ENCODE data around the gene NSG2.

The NSG2 gene

DNA sequence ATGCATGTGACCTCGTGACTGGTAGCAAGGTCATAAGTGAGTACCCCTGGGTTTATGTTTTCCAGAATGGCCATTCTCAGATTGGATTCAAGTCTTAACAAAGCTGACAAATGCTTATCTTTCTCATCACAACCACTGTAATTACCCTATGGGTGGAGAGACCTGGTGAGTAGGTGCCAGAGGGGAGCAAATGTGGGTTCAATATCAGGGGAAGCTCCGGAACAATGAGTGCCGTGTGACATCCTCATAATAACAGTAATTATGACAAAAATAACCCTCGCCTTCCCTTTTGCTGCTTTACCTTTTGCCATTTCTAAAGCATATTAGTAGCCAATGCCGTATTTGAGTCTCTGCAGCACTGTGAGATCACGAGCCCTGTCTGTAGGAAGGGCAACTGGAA is 95.9 kb downstream of the NSG2 start:
- Histone ChIP-seq H3K79me2 (ENCODE audit: insufficient read depth, low read length) (no peaks in the 10 kb centered on the region), H3K4me1 (ENCODE audit: insufficient read depth, low read length, poor library complexity, severe bottlenecking) (no peaks in the 10 kb centered on the region), H2AFZ (ENCODE audit: low read length) (no peak overlapping the region), H3K9ac (ENCODE audit: low read depth, low read length, poor library complexity, severe bottlenecking) (no peak overlapping the region), H3K9me2 (replicated peaks; ENCODE audit: low read depth, low read length) (no peaks in the 10 kb centered on the region), H3K9me3 (ENCODE audit: insufficient read depth, low read depth, low read length) (no peaks in the 10 kb centered on the region), H3K4me2 (ENCODE audit: low read depth, low read length, poor library complexity, severe bottlenecking) (no peak overlapping the region), H4K20me1 (ENCODE audit: insufficient read depth, low read length, poor library complexity, severe bottlenecking) (no peaks in the 10 kb centered on the region), H3K4me3 (ENCODE audit: low read length, poor library complexity, severe bottlenecking) (no peak overlapping the region), H3F3A (ENCODE audit: low read depth) (no peaks in the 10 kb centered on the region), H3K27me3 (ENCODE audit: insufficient read depth, low read length, poor library complexity, severe bottlenecking) (no peaks in the 10 kb centered on the region), H3K36me3 (ENCODE audit: insufficient read depth, low read length) (no peaks in the 10 kb centered on the region)
- TF ChIP-seq, protein P1, sequence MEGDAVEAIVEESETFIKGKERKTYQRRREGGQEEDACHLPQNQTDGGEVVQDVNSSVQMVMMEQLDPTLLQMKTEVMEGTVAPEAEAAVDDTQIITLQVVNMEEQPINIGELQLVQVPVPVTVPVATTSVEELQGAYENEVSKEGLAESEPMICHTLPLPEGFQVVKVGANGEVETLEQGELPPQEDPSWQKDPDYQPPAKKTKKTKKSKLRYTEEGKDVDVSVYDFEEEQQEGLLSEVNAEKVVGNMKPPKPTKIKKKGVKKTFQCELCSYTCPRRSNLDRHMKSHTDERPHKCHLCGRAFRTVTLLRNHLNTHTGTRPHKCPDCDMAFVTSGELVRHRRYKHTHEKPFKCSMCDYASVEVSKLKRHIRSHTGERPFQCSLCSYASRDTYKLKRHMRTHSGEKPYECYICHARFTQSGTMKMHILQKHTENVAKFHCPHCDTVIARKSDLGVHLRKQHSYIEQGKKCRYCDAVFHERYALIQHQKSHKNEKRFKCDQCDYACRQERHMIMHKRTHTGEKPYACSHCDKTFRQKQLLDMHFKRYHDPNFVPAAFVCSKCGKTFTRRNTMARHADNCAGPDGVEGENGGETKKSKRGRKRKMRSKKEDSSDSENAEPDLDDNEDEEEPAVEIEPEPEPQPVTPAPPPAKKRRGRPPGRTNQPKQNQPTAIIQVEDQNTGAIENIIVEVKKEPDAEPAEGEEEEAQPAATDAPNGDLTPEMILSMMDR (conservative IDR thresholded peaks at IDR 0.05; ENCODE audit: low read length), result no peak
- TF ChIP-seq EZH2phosphoT487 (IDR thresholded peaks at IDR 0.05; ENCODE audit: borderline replicate concordance), result no peak

DNA sequence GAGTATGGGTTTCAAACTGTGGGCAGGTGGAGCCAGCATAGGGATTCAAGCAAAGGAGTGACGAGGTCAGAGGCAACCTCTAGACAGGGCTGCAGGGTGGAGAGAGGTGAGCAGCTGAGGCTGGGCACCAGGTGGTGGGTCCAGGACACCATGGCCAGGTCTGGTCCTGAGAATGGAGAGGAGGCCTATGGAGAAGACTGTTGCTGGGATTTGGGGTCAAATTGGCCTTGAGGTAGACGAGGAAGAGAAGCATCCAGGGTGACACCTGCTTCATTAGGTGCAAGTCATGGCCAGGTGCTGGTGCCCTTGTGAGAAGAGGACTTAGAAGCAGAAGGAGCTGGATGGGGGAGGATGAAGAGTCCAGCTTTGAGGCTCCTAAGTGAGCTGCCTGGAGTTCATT is 99.6 kb downstream of the NSG2 start:
- H3F3A ChIP-seq (ENCODE audit: low read depth), result no peaks in the 10 kb centered on the region
- H3K79me2 ChIP-seq (ENCODE audit: insufficient read depth, low read length), result no peaks in the 10 kb centered on the region
- H3K4me2 ChIP-seq (ENCODE audit: low read depth, low read length, poor library complexity, severe bottlenecking), result no peak overlapping the region
- H3K4me1 ChIP-seq (ENCODE audit: insufficient read depth, low read length, poor library complexity, severe bottlenecking), result no peaks in the 10 kb centered on the region
- H3K36me3 ChIP-seq (ENCODE audit: insufficient read depth, low read length), result no peaks in the 10 kb centered on the region
- no peak for TF ChIP-seq EZH2phosphoT487 (IDR thresholded peaks at IDR 0.05; ENCODE audit: borderline replicate concordance)
- TF ChIP-seq, protein P1 (conservative IDR thresholded peaks at IDR 0.05; ENCODE audit: low read length), result no peak
- no peak overlapping the region for H3K9ac ChIP-seq (ENCODE audit: low read depth, low read length, poor library complexity, severe bottlenecking)
- no peak overlapping the region for H2AFZ ChIP-seq (ENCODE audit: low read length)
- no peak overlapping the region for H3K4me3 ChIP-seq (ENCODE audit: low read length, poor library complexity, severe bottlenecking)
- no peaks in the 10 kb centered on the region for H3K27me3 ChIP-seq (ENCODE audit: insufficient read depth, low read length, poor library complexity, severe bottlenecking)
- H3K9me2 ChIP-seq (replicated peaks; ENCODE audit: low read depth, low read length), result no peaks in the 10 kb centered on the region
- H4K20me1 ChIP-seq (ENCODE audit: insufficient read depth, low read length, poor library complexity, severe bottlenecking), result no peaks in the 10 kb centered on the region
- H3K9me3 ChIP-seq (ENCODE audit: insufficient read depth, low read depth, low read length), result no peaks in the 10 kb centered on the region

DNA sequence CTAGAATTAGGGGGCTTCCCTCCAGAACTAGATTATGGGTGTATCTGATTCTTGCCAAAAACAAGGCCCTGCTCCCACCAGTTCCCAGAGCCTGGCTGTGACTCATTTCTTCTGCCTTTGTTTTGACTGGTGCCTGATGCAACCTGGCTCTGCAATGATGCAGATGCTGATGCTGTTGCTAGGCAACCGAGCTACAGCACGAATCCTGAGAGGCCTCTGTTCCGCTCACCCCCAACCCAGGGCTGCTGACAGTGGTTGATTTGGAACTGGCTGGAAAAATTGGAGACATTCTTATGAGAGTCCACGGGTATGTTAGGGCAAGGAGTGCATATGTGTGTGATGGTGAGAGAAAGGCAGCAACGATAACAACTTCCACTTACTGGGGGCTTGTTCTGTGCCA is 100.3 kb downstream of the NSG2 start:
- H3K4me2 ChIP-seq (ENCODE audit: low read depth, low read length, poor library complexity, severe bottlenecking), result no peak overlapping the region
- TF ChIP-seq EZH2phosphoT487 (IDR thresholded peaks at IDR 0.05; ENCODE audit: borderline replicate concordance), result no peak
- TF ChIP-seq, protein P1 (conservative IDR thresholded peaks at IDR 0.05; ENCODE audit: low read length), result no peak
- H3K4me3 ChIP-seq (ENCODE audit: low read length, poor library complexity, severe bottlenecking), result no peak overlapping the region
- no peaks in the 10 kb centered on the region for H3K79me2 ChIP-seq (ENCODE audit: insufficient read depth, low read length)
- no peaks in the 10 kb centered on the region for H3K4me1 ChIP-seq (ENCODE audit: insufficient read depth, low read length, poor library complexity, severe bottlenecking)
- no peaks in the 10 kb centered on the region for H3K9me3 ChIP-seq (ENCODE audit: insufficient read depth, low read depth, low read length)
- H3K9ac ChIP-seq (ENCODE audit: low read depth, low read length, poor library complexity, severe bottlenecking), result no peak overlapping the region
- H3F3A ChIP-seq (ENCODE audit: low read depth), result no peaks in the 10 kb centered on the region
- no peaks in the 10 kb centered on the region for H3K9me2 ChIP-seq (replicated peaks; ENCODE audit: low read depth, low read length)
- H3K27me3 ChIP-seq (ENCODE audit: insufficient read depth, low read length, poor library complexity, severe bottlenecking), result no peaks in the 10 kb centered on the region
- no peak overlapping the region for H2AFZ ChIP-seq (ENCODE audit: low read length)
- no peaks in the 10 kb centered on the region for H4K20me1 ChIP-seq (ENCODE audit: insufficient read depth, low read length, poor library complexity, severe bottlenecking)
- H3K36me3 ChIP-seq (ENCODE audit: insufficient read depth, low read length), result no peaks in the 10 kb centered on the region
